HG03378 (cell line): ENCODE results near the gene PAX3.
"Not testable (repeated sequence)": the region's sequence is repeated elsewhere in the genome, so short reads cannot be mapped to it uniquely, and the experiment has no call there.

ENCODE experiments used
- ATAC-seq: cut with Tn5 transposase; IDR thresholded peaks from one replicate; pipeline ENCODE4 v1.9.1; 2021; ENCODE audit warnings: mild to moderate bottlenecking, moderate library complexity; ENCODE audit not compliant: unreplicated experiment

PAX3 gene

DNA sequence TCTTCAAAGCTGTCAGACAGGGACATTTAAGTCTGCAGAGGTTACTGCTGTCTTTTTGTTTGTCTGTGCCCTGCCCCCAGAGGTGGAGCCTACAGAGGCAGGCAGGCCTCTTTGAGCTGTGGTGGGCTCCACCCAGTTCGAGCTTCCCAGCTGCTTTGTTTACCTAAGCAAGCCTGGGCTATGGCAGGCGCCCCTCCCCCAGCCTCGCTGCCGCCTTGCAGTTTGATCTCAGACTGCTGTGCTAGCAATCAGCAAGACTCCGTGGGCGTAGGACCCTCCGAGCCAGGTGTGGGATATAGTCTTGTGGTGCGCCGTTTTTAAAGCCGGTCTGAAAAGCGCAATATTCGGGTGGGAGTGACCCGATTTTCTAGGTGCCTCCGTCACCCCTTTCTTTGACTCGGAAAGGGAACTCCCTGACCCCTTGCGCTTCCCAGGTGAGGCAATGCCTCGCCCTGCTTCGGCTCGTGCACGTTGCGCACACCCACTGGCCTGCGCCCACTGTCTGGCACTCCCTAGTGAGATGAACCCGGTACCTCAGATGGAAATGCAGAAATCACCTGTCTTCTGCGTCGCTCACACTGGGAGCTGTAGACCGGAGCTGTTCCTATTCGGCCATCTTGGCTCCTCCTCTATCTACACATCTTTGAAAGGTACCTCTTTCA, 143.7 kb downstream of the PAX3 start:
- not testable (repeated sequence) for ATAC-seq
